Ishikawa (cell line): ENCODE data around the gene YY2.

ENCODE experiments used
- CEBPB ChIP-seq: IDR thresholded peaks from 2 replicates; pipeline ENCODE4 v1.6.1; 2012
- EP300 ChIP-seq: IDR thresholded peaks from 2 replicates; pipeline ENCODE4 v1.6.1; 2012; ENCODE audit warnings: borderline replicate concordance
- FOXM1 ChIP-seq: IDR thresholded peaks from 2 replicates; pipeline ENCODE4 v1.6.1; 2012; ENCODE audit warnings: low read depth, borderline replicate concordance
- REST ChIP-seq: IDR thresholded peaks from 2 replicates; pipeline ENCODE4 v1.6.1; 2012; ENCODE audit warnings: low read depth, mild to moderate bottlenecking
- TAF1 ChIP-seq: IDR thresholded peaks from 2 replicates; pipeline ENCODE4 v1.6.1; 2012; ENCODE audit warnings: low read depth, mild to moderate bottlenecking
- USF1 ChIP-seq: IDR thresholded peaks from 2 replicates; pipeline ENCODE4 v1.6.1; 2012
- ZBTB7A ChIP-seq: IDR thresholded peaks from 2 replicates; pipeline ENCODE4 v1.6.1; 2012; ENCODE audit warnings: low read depth
- TF ChIP-seq, protein P1 (sequence below): IDR thresholded peaks from 2 replicates; pipeline ENCODE4 v1.6.1; 2012

GRCh38 chrX:21870494-21870893 is 14.7 kb downstream of the YY2 start:
- no peak for TF ChIP-seq EP300
- TF ChIP-seq ZBTB7A = no peak
- no peak for TF ChIP-seq TAF1
- no peak for TF ChIP-seq REST
- no peak for TF ChIP-seq CEBPB
- TF ChIP-seq, protein P1, sequence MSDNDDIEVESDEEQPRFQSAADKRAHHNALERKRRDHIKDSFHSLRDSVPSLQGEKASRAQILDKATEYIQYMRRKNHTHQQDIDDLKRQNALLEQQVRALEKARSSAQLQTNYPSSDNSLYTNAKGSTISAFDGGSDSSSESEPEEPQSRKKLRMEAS = no peak
- TF ChIP-seq FOXM1 = no peak
- no peak for TF ChIP-seq USF1
